ENCODE data around the gene PC.

PC gene

GRCh38 chr11:66950112-66950535 is 8.1 kb downstream of the PC start:
- DNase-seq: no peak

- no peak for DNase-seq
Observed at GRCh38 chr11:66938582-66939135, 19.5 kb downstream of the PC start.

GRCh38 chr11:66937193-66937733 is 20.9 kb downstream of the PC start:
- no peak for DNase-seq

- DNase-seq: no peak
Observed at GRCh38 chr11:66936311-66936711, 21.9 kb downstream of the PC start.

- DNase-seq: no peak
Observed at GRCh38 chr11:66934950-66935779, 23.0 kb downstream of the PC start.

GRCh38 chr11:66933531-66933930 is 24.7 kb downstream of the PC start:
- no peak for DNase-seq

GRCh38 chr11:66932543-66932942 is 25.6 kb downstream of the PC start:
- no peak for DNase-seq

GRCh38 chr11:66929753-66930152 is 28.4 kb downstream of the PC start:
- no peak for DNase-seq

GRCh38 chr11:66924272-66924671 is 33.9 kb downstream of the PC start:
- no peak for DNase-seq

GRCh38 chr11:66922551-66922950 is 35.6 kb downstream of the PC start:
- no peak for DNase-seq

GRCh38 chr11:66920978-66921784 is 37.0 kb downstream of the PC start:
- no peak for DNase-seq

GRCh38 chr11:66919923-66920322 is 38.3 kb downstream of the PC start:
- no peak for DNase-seq

- no peak for DNase-seq
Observed at GRCh38 chr11:66918741-66919140, 39.4 kb downstream of the PC start.

GRCh38 chr11:66915866-66916265 is 42.3 kb downstream of the PC start:
- no peak for DNase-seq

- DNase-seq: no peak
Observed at GRCh38 chr11:66915046-66915832, 42.9 kb downstream of the PC start.

- DNase-seq: no peak
Observed at GRCh38 chr11:66914505-66914904, 43.7 kb downstream of the PC start.

- no peak for DNase-seq
Observed at GRCh38 chr11:66912911-66913310, 45.3 kb downstream of the PC start.

GRCh38 chr11:66912361-66912760 is 45.8 kb downstream of the PC start:
- DNase-seq: no peak

- DNase-seq: no peak
Observed at GRCh38 chr11:66910669-66911068, 47.5 kb downstream of the PC start.

- no peak for DNase-seq
Observed at GRCh38 chr11:66910016-66910415, 48.2 kb downstream of the PC start.

- no peak for DNase-seq
Observed at GRCh38 chr11:66909181-66909580, 49.0 kb downstream of the PC start.

- no peak for DNase-seq
Observed at GRCh38 chr11:66907751-66908630, 50.2 kb downstream of the PC start.
